GM12878 (cell line): ENCODE data around the gene DUSP11. TPM values are rescaled to one million over a fixed set of nuclear protein-coding genes. Genes with fewer than 3 reads are reported as not detected.

Experiments
- ATAC-seq: fragments of 200-7000 bp; cut with Tn5 transposase; 3 replicates; pipeline ENCODE4 v1.9.1; 2020; ENCODE audit warnings: mild to moderate bottlenecking, moderate library complexity
- BruUV-seq: library from RNA; stranded (reverse); fragments of 400-500 nt; replicated peaks from 2 replicates; lab custom pipeline; 2021; lab: Mats Ljungman, UMichigan
- CTCF ChIA-PET: fragments of 300-600 bp; sonication (Branson Sonifier 250); formaldehyde crosslinking; extraction: SDS; loops from one replicate; lab custom pipeline; 2021; ENCODE audit warnings: inconsistent platforms; lab: Yijun Ruan, JAX
- POLR2A ChIA-PET: fragments of 350-600 bp; formaldehyde crosslinking; extraction: SDS; loops from one replicate; lab custom pipeline; 2021; ENCODE audit warnings: inconsistent platforms; lab: Charles Lee
- RAD21 ChIA-PET: fragments of 300-600 bp; sonication (Branson Sonifier 250); formaldehyde crosslinking; loops from one replicate; lab custom pipeline; 2023; ENCODE audit warnings: antibody characterized with exemption; ENCODE audit not compliant: unreplicated experiment; lab: Charles Lee
- SMC1A ChIA-PET: fragments of 300-600 bp; sonication (Branson Sonifier 250); formaldehyde crosslinking; loops from one replicate; lab custom pipeline; 2023; ENCODE audit not compliant: unreplicated experiment, uncharacterized antibody; lab: Charles Lee
- DNase-seq: peaks from one replicate; pipeline ENCODE4 v3.0.0-alpha.2; 2011; ENCODE audit warnings: low read depth, low spot score
- FAIRE-seq: peaks from 3 replicates; lab custom pipeline; 2011; peaks lifted over from hg19 to GRCh38; lab: Jason Lieb, UNC
- H2AFZ ChIP-seq: 2 replicates; pipeline ENCODE4 v1.6.0; 2011; ENCODE audit warnings: low read depth, low read length, control low read depth; ENCODE audit not compliant: control insufficient read depth
- H3K27ac ChIP-seq: 2 replicates; pipeline ENCODE4 v1.5.1; 2011; ENCODE audit warnings: control low read depth; ENCODE audit not compliant: control insufficient read depth, insufficient read depth
- H3K27me3 ChIP-seq, 2 experiments: replicated peaks in 1 of 2; 2 replicates each; pipeline versions ENCODE4 v1.6.0 to v1.6.1; 2011; ENCODE audit warnings: low read length in 1 of 2; ENCODE audit not compliant: control insufficient read depth in 2 of 2, insufficient read depth in 2 of 2
- H3K36me3 ChIP-seq, 2 experiments: 2 replicates each; pipeline ENCODE4 v1.5.1; 2011; ENCODE audit warnings: low read length in 1 of 2; ENCODE audit not compliant: control insufficient read depth in 2 of 2, insufficient read depth in 2 of 2
- H3K4me1 ChIP-seq: 2 replicates; pipeline ENCODE4 v1.6.1; 2011; ENCODE audit warnings: mild to moderate bottlenecking, low read length, moderate library complexity, mixed read lengths; ENCODE audit not compliant: control insufficient read depth, insufficient read depth
- H3K4me2 ChIP-seq: 2 replicates; pipeline ENCODE4 v1.6.0; 2011; ENCODE audit warnings: control low read depth; ENCODE audit not compliant: control insufficient read depth, insufficient read depth
- H3K4me3 ChIP-seq: fragments of 200-600 bp; sonication (generic); 2 replicates; pipeline ENCODE4 v1.5.1; 2016
- H3K79me2 ChIP-seq: 2 replicates; pipeline ENCODE4 v1.6.0; 2011; ENCODE audit warnings: low read length; ENCODE audit not compliant: control insufficient read depth, insufficient read depth
- H3K9ac ChIP-seq: 2 replicates; pipeline ENCODE4 v1.8.0; 2011; ENCODE audit warnings: low read length, control low read depth, mixed read lengths; ENCODE audit not compliant: control insufficient read depth, insufficient read depth
- H3K9me3 ChIP-seq: replicated peaks from 3 replicates; pipeline ENCODE4 v1.5.1; 2011; ENCODE audit warnings: mild to moderate bottlenecking, low read length; ENCODE audit not compliant: control insufficient read depth, insufficient read depth
- H4K20me1 ChIP-seq: 2 replicates; pipeline ENCODE4 v1.6.0; 2011; ENCODE audit not compliant: control insufficient read depth, insufficient read depth
- BRCA1 ChIP-seq: IDR thresholded peaks from 2 replicates; pipeline ENCODE4 v1.6.1; 2011; ENCODE audit warnings: low read depth, low read length, improper control_type of control experiment
- CUX1 ChIP-seq: IDR thresholded peaks from 2 replicates; pipeline ENCODE4 v1.6.1; 2012; ENCODE audit warnings: improper control_type of control experiment, low read depth, low read length; ENCODE audit not compliant: insufficient replicate concordance
- HDAC6 ChIP-seq: fragments of 200-600 bp; sonication (generic); IDR thresholded peaks from one replicate; pipeline ENCODE4 v1.8.0; 2017; ENCODE audit warnings: antibody characterized with exemption; ENCODE audit not compliant: unreplicated experiment
- IKZF2 ChIP-seq, 2 experiments: fragments of 450-650 bp; IDR thresholded peaks; 2 replicates each; pipeline ENCODE4 v1.6.1; 2017; ENCODE audit warnings: mild to moderate bottlenecking in 2 of 2, moderate library complexity in 2 of 2
- KAT2A ChIP-seq: conservative IDR thresholded peaks from 2 replicates; pipeline ENCODE4 v1.6.1; 2011; ENCODE audit warnings: low read depth, low read length; ENCODE audit not compliant: control insufficient read depth
- MAX ChIP-seq: IDR thresholded peaks from 2 replicates; pipeline ENCODE4 v1.6.1; 2012; ENCODE audit warnings: low read depth, low read length, improper control_type of control experiment
- MTA3 ChIP-seq: IDR thresholded peaks from 2 replicates; pipeline ENCODE4 v1.6.1; 2012; ENCODE audit warnings: low read length, inconsistent platforms, borderline replicate concordance
- RAD51 ChIP-seq: fragments of 450-650 bp; IDR thresholded peaks from 2 replicates; pipeline ENCODE4 v1.6.1; 2016; ENCODE audit warnings: moderate library complexity, mild to moderate bottlenecking, inconsistent platforms
- RUNX3 ChIP-seq: IDR thresholded peaks from 2 replicates; pipeline ENCODE4 v1.6.1; 2012; ENCODE audit warnings: low read length, inconsistent platforms
- SMC3 ChIP-seq: IDR thresholded peaks from 2 replicates; pipeline ENCODE4 v1.6.1; 2011; ENCODE audit warnings: low read length, improper control_type of control experiment, borderline replicate concordance
- SP1 ChIP-seq: IDR thresholded peaks from one replicate; pipeline ENCODE4 v1.6.1; 2011; ENCODE audit warnings: low read depth, low read length
- USF2 ChIP-seq: IDR thresholded peaks from 2 replicates; pipeline ENCODE4 v1.6.1; 2011; ENCODE audit warnings: low read depth, low read length, improper control_type of control experiment, borderline replicate concordance
- ZBTB4 ChIP-seq: fragments of 450-650 bp; formaldehyde crosslinking; IDR thresholded peaks from 2 replicates; pipeline ENCODE4 v1.4.0; 2022; ENCODE audit warnings: mild to moderate bottlenecking, moderate library complexity
- ZNF217 ChIP-seq: fragments of 450-650 bp; IDR thresholded peaks from 2 replicates; pipeline ENCODE4 v1.6.1; 2017; ENCODE audit warnings: antibody characterized with exemption, mild to moderate bottlenecking
- WGBS: methylation state at CpG from one replicate; pipeline ENCODE4 v1.1.6; 2016; ENCODE audit warnings: low lambda C conversion rate; ENCODE audit not compliant: insufficient replicate concordance, insufficient coverage; ENCODE audit errors: missing lambda C conversion rate; 5-methylcytosine and 5-hydroxymethylcytosine counted together
- in situ Hi-C: fragments of 300-500 bp; cut with MboI; formaldehyde crosslinking; loops from 9 replicates; pipeline ENCODE4 v1.14.3; 2018; ENCODE audit warnings: mixed read lengths
- intact Hi-C: fragments of 100-400 bp; cut with micrococcal nuclease; formaldehyde crosslinking; loops from one replicate; pipeline ENCODE4 v1.14.2; 2022; ENCODE audit not compliant: unreplicated experiment
- polyA plus RNA-seq, 11 experiments: library from polyadenylated mRNA; depleted of rRNA in 4 of 11; unstranded in 6 of 11; stranded (reverse) in 5 of 11; fragments of >200 nt; fragmentation: Nextera tagmentation in 4 of 11; fragmentation: Illumina TruSeq in 1 of 11; extraction: Ambion mirVana in 4 of 11; extraction: Trizol in 1 of 11; gene quantifications; 1 replicate in 1 of 11; 2 replicates in 10 of 11; pipeline versions ENCODE4 v1.2.1 to v1.2.3, GENCODE V29; 2011 to 2016; ENCODE audit warnings: inconsistent platforms in 2 of 11, missing spikeins in 2 of 11, low read depth in 1 of 11
- total RNA-seq, 4 experiments: library from RNA; depleted of rRNA in 3 of 4; stranded (reverse); fragments of >200 nt in 3 of 4; fragmentation: Illumina TruSeq in 1 of 4; extraction: Trizol in 1 of 4; gene quantifications; 2 replicates each; pipeline versions ENCODE4 v1.2.1 to v1.2.3, GENCODE V29; 2013 to 2021
- TF ChIP-seq, protein P1 (sequence below): IDR thresholded peaks from 2 replicates; pipeline ENCODE4 v1.6.1; 2011; ENCODE audit warnings: low read depth, mild to moderate bottlenecking, low read length, moderate library complexity, borderline replicate concordance; ENCODE audit errors: extremely low read depth

The DUSP11 gene
- total and polyA plus RNA-seq, 10 of the 15 experiments (the other 5 are each of a cell fraction or from before 2014, with no cell fraction given) = 26.4 to 78.4 (median 47.9) TPM

DNA sequence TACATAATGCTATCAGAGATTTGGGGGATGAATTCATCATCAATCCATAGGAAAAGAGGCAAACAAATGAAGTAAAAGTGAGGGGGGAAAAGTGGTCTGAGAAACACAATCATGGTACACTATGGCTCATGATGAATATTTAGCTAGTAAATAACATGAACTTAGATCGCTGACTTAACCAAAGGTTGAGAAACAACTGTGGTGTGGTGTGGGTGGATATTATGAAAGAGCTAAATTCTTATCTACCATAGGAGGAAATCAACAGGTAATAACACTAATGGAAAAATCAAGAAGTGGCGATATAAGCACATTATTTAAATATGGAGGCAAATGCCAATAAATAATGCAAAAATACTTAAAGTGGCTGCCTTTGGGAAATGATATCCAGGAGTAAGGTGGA lies 30.6 kb downstream of the DUSP11 start:
- no peak for DNase-seq
- Histone ChIP-seq H2AFZ (no peak overlapping the region), H3K79me2 (no peaks in the 10 kb centered on the region), H3K4me3 (no peak overlapping the region), H3K27me3 (no peaks in the 10 kb centered on the region), H3K4me2 (no peak overlapping the region), H3K27ac (no peak overlapping the region), H3K36me3 (peaks cover 0 to 17% of the 10 kb centered on the region in 2 experiments; a peak in 3 of 4 replicates), H3K4me1 (no peaks in the 10 kb centered on the region), H3K9ac (no peak overlapping the region), H3K9me3 (no peaks in the 10 kb centered on the region; the same call in 2 of the 3 replicates), H4K20me1 (no peaks in the 10 kb centered on the region; the same call in 1 of the 2 replicates)
- no TSS peak for BruUV-seq
- ATAC-seq = no peak
- SMC1A ChIA-PET = interaction anchor here (1.1 kb wide), 1 partner anchor 14 kb away, joined by 3 read pairs; no protein-coding TSS in a partner anchor
- RAD21 ChIA-PET = no interaction called here
- POLR2A ChIA-PET = interaction anchor here (1.3 kb wide), 1 partner anchor 12 kb away, joined by 5 read pairs; the partner anchor contains the start of gene TPRKB
- CTCF ChIA-PET = no interaction called here
- in situ Hi-C loops = no loop called here
- 100% methylated on average over 2 of the region's 2 CpGs for WGBS
- FAIRE-seq = no peak
- intact Hi-C loops = no loop called here
- TF ChIP-seq SMC3 = no peak
- no peak for TF ChIP-seq RUNX3
- no peak for TF ChIP-seq BRCA1
- TF ChIP-seq CUX1 = no peak
- no peak for TF ChIP-seq MTA3
- TF ChIP-seq RAD51 = no peak
- no peak for TF ChIP-seq IKZF2 (IDR thresholded peaks at IDR 0.05)
- no peak for TF ChIP-seq USF2
- no peak for TF ChIP-seq HDAC6
- no peak for TF ChIP-seq MAX
- no peak for TF ChIP-seq SP1
- TF ChIP-seq ZBTB4 (CRISPR knock-in tag) = no peak
- TF ChIP-seq, protein P1, sequence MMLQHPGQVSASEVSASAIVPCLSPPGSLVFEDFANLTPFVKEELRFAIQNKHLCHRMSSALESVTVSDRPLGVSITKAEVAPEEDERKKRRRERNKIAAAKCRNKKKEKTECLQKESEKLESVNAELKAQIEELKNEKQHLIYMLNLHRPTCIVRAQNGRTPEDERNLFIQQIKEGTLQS = no peak
- TF ChIP-seq ZNF217 = no peak
- no peak for TF ChIP-seq KAT2A
